Right lobe of liver (tissue), 6 donors: ENCODE measurements around the gene OSBPL3. TPM values are rescaled to one million over a fixed set of nuclear protein-coding genes. Genes with fewer than 3 reads are reported as not detected.

Experiments used
- ATAC-seq, 4 donors: fragments of 200-7000 bp; cut with Tn5 transposase; one replicate each; pipeline ENCODE4 v1.9.1; 2020; ENCODE audit warnings: mild to moderate bottlenecking in 4 of 4, moderate library complexity in 4 of 4
- DNase-seq, 3 donors: peaks; one replicate each; pipeline ENCODE4 v3.0.0-alpha.2; 2020
- H3K27ac ChIP-seq, 3 donors: fragments of 200-600 bp; one replicate each; pipeline ENCODE4 v1.8.0; 2022
- H3K27me3 ChIP-seq, 2 donors: fragments of 200-600 bp; one replicate each; pipeline ENCODE4 v1.8.0; 2022
- H3K36me3 ChIP-seq, 4 donors: fragments of 200-600 bp; sonication (generic) in 1 of 4; one replicate each; pipeline versions ENCODE4 v1.5.1 to v1.8.0; 2017 to 2022; ENCODE audit warnings: control low read depth in 1 of 4
- H3K4me1 ChIP-seq, 4 donors: fragments of 200-600 bp; sonication (generic) in 1 of 4; one replicate each; pipeline versions ENCODE4 v1.5.1 to v1.8.0; 2017 to 2022; ENCODE audit warnings: control low read depth in 1 of 4
- H3K4me3 ChIP-seq, 3 donors: fragments of 200-600 bp; one replicate each; pipeline ENCODE4 v1.8.0; 2022
- H3K9me3 ChIP-seq, 4 donors: fragments of 200-600 bp; sonication (generic) in 1 of 4; one replicate each; pipeline versions ENCODE4 v1.5.1 to v1.8.0; 2017 to 2022; ENCODE audit warnings: control low read depth in 1 of 4
- POLR2A ChIP-seq: fragments of 450-650 bp; IDR thresholded peaks from one replicate; pipeline ENCODE4 v1.6.1; 2017; ENCODE audit warnings: antibody characterized with exemption, mild to moderate bottlenecking
- WGBS: methylation state at CpG from one replicate; pipeline ENCODE4 v1.1.6; 2018; ENCODE audit warnings: low coverage, low lambda C conversion rate; ENCODE audit not compliant: insufficient coverage; ENCODE audit errors: missing lambda C conversion rate; 5-methylcytosine and 5-hydroxymethylcytosine counted together
- intact Hi-C, 2 donors: fragments of 100-400 bp; cut with DNase I; formaldehyde crosslinking; loops; one replicate each; pipeline versions ENCODE4 v1.11.2 to v1.14.1; 2022
- total RNA-seq, 6 experiments: library from RNA; depleted of rRNA in 2 of 6; stranded (reverse); fragments of >200 nt in 2 of 6; fragmentation: NEBNext Ultra II Directional in 3 of 6; extraction: Animal tissue kit (Norgen Biotek cat#: 25700) in 3 of 6; gene quantifications; one replicate each; pipeline versions ENCODE4 v1.1.0 to v1.2.4, GENCODE V29; 2016 to 2023
- TF ChIP-seq, protein P1 (sequence below), 4 donors: fragments of 200-600 bp in 3 of 4; fragments of 450-650 bp in 1 of 4; IDR thresholded peaks; one replicate each; pipeline versions ENCODE4 v1.5.1 to v1.8.0; 2016 to 2022; ENCODE audit warnings: antibody characterized with exemption in 4 of 4, mild to moderate bottlenecking in 2 of 4
- donor health status: DM: no; HTN: yes; CAD: no.
- donor health status: DM: no; HTN: no; CAD: no.
- donor health status: DM: no; HTN: no; CAD: no.
- donor health status: DM: no; HTN: yes; CAD: no.
- donor health status: DM: no; HTN: yes; CAD: no.

The OSBPL3 gene
- total RNA-seq, 6 experiments from 2014 or later: 0.70 to 8.2 (median 2.4) TPM

DNA sequence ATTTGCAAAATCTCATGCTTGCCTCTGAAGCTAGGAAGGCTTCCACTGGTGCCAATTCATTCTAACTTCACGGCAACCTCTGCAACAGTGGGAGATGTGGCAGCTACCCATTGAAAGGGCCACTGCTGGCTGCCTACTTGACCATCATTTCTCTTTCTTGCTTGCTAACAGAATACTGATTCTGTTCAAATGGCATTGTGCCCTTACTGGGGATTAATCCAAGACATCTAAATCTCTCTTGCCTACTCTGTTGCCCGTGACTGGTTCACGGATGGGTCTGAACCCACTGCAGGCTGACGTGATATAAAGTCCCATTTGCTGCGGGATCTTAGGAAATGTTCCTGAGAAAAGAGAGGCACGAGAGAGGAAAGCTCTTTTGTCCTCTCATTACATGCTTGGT lies 171.5 kb downstream of the OSBPL3 start:
- no peak overlapping the region for H3K4me3 ChIP-seq

GRCh38 chr7:24802300-24802699 lies 177.7 kb downstream of the OSBPL3 start:
- TF ChIP-seq, protein P1, sequence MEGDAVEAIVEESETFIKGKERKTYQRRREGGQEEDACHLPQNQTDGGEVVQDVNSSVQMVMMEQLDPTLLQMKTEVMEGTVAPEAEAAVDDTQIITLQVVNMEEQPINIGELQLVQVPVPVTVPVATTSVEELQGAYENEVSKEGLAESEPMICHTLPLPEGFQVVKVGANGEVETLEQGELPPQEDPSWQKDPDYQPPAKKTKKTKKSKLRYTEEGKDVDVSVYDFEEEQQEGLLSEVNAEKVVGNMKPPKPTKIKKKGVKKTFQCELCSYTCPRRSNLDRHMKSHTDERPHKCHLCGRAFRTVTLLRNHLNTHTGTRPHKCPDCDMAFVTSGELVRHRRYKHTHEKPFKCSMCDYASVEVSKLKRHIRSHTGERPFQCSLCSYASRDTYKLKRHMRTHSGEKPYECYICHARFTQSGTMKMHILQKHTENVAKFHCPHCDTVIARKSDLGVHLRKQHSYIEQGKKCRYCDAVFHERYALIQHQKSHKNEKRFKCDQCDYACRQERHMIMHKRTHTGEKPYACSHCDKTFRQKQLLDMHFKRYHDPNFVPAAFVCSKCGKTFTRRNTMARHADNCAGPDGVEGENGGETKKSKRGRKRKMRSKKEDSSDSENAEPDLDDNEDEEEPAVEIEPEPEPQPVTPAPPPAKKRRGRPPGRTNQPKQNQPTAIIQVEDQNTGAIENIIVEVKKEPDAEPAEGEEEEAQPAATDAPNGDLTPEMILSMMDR (IDR thresholded peaks at IDR 0.05): no peak
- no peak for TF ChIP-seq POLR2A
- intact Hi-C loops: no loop called here
- no peak for ATAC-seq
- Histone ChIP-seq H3K4me1 (no peaks in the 10 kb centered on the region), H3K27me3 (no peaks in the 10 kb centered on the region), H3K9me3 (no peaks in the 10 kb centered on the region), H3K36me3 (no peaks in the 10 kb centered on the region), H3K4me3 (no peak overlapping the region), H3K27ac (no peak overlapping the region)
- no peak for DNase-seq
- WGBS: 89% methylated on average over 5 of the region's 5 CpGs

More for the DNA sequence above, 171.5 kb downstream of the OSBPL3 start:
- Histone ChIP-seq H3K36me3 (no peaks in the 10 kb centered on the region), H3K9me3 (no peaks in the 10 kb centered on the region), H3K27ac (no peak overlapping the region), H3K27me3 (no peaks in the 10 kb centered on the region), H3K4me1 (no peaks in the 10 kb centered on the region)
- DNase-seq (no peak), ATAC-seq (no peak)
- WGBS: 100% methylated on average over 1 of the region's 6 CpGs
- TF ChIP-seq, protein P1 (IDR thresholded peaks at IDR 0.05): no peak
- no peak for TF ChIP-seq POLR2A
- intact Hi-C loops: no loop called here

DNA sequence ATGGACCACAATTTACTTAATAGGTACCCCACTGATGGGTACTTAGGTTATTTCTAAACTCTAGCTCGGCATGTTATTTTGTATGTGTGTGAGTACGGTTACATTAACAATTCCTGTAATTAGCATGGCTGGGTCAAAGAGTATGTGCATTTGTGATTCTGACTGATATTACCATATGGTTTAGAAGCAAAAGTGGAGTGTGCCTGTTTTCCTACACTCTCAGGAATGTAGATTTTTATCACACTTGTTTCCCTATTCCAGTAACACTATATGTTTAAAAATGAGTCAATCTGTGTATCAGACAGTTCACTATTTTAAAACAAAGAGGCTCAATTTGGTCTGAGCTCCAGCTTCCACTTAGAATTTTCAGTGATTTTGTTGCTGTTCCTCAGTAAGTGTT lies 178.1 kb downstream of the OSBPL3 start:
- no peak overlapping the region for H3K27ac ChIP-seq
- H3K27me3 ChIP-seq: no peaks in the 10 kb centered on the region
- no peaks in the 10 kb centered on the region for H3K36me3 ChIP-seq
- H3K4me3 ChIP-seq: no peak overlapping the region
- intact Hi-C loops: no loop called here
- 89% methylated on average over 2 of the region's 2 CpGs for WGBS
- ATAC-seq: no peak
- H3K9me3 ChIP-seq: no peaks in the 10 kb centered on the region
- no peak for DNase-seq
- H3K4me1 ChIP-seq: no peaks in the 10 kb centered on the region
- TF ChIP-seq POLR2A: no peak
- TF ChIP-seq, protein P1 (IDR thresholded peaks at IDR 0.05): no peak

DNA sequence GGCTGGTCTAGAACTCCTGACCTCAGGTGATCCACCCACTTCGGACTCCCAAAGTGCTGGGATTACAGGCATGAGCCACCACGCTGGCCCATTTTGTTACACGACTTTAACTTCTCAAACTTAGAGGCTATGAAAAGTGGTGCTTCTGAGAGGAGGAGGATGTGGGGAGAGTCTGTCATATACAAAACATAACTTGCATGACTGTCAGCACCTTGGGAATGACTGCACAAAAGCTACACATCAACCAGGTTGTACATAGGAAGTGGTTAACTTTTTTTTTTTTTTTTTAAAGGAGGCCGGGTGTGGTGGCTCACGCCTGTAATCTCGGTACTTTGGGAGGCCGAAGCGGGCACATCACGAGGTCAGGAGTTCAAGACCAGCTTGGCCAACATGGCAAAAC lies 179.3 kb downstream of the OSBPL3 start:
- H3K4me3 ChIP-seq: no peak overlapping the region
- no peaks in the 10 kb centered on the region for H3K27me3 ChIP-seq
- intact Hi-C loops: no loop called here
- 95% methylated on average over 9 of the region's 9 CpGs for WGBS
- no peaks in the 10 kb centered on the region for H3K36me3 ChIP-seq
- DNase-seq (no peak), ATAC-seq (no peak)
- H3K27ac ChIP-seq: no peak overlapping the region
- H3K9me3 ChIP-seq: no peaks in the 10 kb centered on the region
- TF ChIP-seq POLR2A: no peak
- TF ChIP-seq, protein P1 (IDR thresholded peaks at IDR 0.05): no peak
- no peaks in the 10 kb centered on the region for H3K4me1 ChIP-seq

GRCh38 chr7:24800073-24800472 lies 179.9 kb downstream of the OSBPL3 start:
- H3K36me3 ChIP-seq: no peaks in the 10 kb centered on the region
- DNase-seq (no peak), ATAC-seq (no peak)
- H3K27ac ChIP-seq: no peak overlapping the region
- H3K27me3 ChIP-seq: no peaks in the 10 kb centered on the region
- TF ChIP-seq POLR2A: no peak
- TF ChIP-seq, protein P1 (IDR thresholded peaks at IDR 0.05): no peak
- intact Hi-C loops: no loop called here
- 85% methylated on average over 6 of the region's 6 CpGs for WGBS
- no peaks in the 10 kb centered on the region for H3K9me3 ChIP-seq
- no peaks in the 10 kb centered on the region for H3K4me1 ChIP-seq
- H3K4me3 ChIP-seq: no peak overlapping the region
